GM19351 (cell line): Measurements from ENCODE around the gene RGS8.

Experiments used
- ATAC-seq: cut with Tn5 transposase; IDR thresholded peaks from one replicate; pipeline ENCODE4 v1.9.1; 2021; ENCODE audit warnings: mild to moderate bottlenecking, moderate library complexity; ENCODE audit not compliant: unreplicated experiment

RGS8 gene

GRCh38 chr1:182674346-182675246, 9.8 kb downstream of the RGS8 start:
- no peak for ATAC-seq

- no peak for ATAC-seq
Observed at GRCh38 chr1:182672487-182672836, 11.9 kb downstream of the RGS8 start.

- no peak for ATAC-seq
Observed at GRCh38 chr1:182671750-182672486, 12.5 kb downstream of the RGS8 start.

DNA sequence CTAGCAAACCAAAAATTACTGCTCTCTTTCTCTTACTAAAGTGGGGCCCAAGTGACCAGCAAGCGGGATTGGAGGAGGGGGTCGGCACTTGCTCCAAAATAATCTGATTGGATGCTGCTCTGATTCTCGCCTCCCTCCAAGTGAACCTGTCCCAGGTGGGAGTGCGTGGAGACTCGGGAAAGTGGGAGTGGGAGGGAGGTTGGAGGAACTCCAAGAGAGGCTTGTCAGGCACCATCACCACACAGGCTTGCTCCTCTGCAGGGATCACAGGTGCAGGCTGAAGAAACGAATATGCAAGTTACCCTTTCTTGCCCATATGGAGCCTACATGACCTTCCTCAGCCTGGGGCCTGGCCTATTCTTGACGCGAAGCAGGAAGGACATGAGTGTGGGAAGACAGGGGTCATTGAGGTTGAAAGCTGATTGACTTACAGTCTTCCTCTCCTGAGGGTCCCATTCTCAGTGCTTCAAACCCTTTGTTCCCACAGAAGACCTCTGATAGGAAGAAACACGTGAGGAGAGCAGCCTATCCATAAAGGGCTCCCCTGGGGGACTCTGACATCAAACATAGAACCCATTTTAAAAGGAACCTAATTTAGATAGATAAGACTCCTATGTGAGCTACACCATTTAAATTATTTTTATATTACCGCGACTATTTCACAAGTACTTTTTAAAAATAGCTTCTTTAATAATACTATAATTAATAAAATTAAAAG, 14.2 kb downstream of the RGS8 start:
- ATAC-seq, result no peak

DNA sequence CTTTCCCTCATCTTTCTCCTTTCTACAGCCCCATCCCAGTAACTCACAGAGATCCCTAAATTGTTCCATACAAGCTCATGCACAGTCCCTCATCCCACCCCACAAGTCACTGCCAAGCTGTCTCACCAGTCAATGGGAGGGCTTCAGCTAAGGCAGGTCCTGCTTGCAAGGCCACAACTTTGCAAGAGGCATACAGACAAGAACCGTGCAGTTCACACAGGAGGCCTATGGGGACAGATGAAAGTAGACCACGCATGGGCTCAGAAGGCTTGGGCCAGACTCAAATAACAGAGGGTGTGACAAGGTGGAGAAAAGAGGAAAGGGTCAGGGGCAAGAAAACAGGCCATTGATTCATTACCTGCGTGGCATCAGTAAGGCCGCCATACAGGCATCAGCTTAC, 15.1 kb downstream of the RGS8 start:
- ATAC-seq, result no peak

DNA sequence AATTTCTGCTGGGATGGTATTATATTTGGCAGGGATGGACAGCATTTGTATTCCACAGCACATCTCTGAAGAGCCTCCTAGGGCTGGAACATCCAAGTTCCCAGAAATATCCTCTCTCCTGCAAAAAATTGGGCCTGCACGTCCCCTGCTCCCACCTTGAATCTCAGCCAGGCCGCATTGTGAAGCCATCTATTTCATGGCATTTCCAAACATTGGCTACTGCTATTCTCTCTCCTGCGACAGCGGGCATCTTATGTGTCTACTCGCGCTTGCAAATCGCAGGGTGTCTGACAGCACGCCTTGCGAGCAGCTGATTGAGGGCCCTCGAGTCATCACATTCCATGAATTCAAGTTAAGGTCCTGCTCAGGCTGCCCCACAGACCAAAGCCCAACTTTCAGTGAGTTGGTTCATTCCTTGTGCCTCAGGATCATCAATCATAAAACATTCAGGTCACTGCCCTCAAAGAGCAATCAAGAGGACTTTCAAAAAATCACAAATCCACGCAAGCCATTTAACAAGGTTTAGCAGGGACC, 15.8 kb downstream of the RGS8 start:
- no peak for ATAC-seq

- no peak for ATAC-seq
Observed at GRCh38 chr1:182667848-182668505, 16.4 kb downstream of the RGS8 start.

DNA sequence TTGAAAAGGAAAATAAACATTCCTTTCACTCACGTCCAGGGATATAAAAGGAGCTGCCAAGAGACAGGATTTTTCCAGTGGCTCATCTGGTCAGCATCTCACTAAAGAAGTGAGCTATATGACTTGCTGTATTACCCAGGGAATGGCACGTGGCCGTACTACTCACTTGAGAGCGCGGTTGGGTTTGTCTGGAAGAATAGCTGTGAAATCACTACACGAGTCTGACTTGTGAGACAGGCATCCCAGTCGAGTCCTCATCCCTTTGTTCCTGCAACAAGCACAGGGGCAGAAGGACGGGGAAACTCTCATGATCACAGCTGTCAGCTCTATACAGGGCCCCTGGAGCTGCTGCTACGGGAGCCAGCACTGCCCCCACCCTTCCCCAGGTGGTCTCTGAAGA, 17.7 kb downstream of the RGS8 start:
- no peak for ATAC-seq

GRCh38 chr1:182664296-182664695, 20.1 kb downstream of the RGS8 start:
- no peak for ATAC-seq

- no peak for ATAC-seq
Observed at GRCh38 chr1:182662956-182663355, 21.4 kb downstream of the RGS8 start.

DNA sequence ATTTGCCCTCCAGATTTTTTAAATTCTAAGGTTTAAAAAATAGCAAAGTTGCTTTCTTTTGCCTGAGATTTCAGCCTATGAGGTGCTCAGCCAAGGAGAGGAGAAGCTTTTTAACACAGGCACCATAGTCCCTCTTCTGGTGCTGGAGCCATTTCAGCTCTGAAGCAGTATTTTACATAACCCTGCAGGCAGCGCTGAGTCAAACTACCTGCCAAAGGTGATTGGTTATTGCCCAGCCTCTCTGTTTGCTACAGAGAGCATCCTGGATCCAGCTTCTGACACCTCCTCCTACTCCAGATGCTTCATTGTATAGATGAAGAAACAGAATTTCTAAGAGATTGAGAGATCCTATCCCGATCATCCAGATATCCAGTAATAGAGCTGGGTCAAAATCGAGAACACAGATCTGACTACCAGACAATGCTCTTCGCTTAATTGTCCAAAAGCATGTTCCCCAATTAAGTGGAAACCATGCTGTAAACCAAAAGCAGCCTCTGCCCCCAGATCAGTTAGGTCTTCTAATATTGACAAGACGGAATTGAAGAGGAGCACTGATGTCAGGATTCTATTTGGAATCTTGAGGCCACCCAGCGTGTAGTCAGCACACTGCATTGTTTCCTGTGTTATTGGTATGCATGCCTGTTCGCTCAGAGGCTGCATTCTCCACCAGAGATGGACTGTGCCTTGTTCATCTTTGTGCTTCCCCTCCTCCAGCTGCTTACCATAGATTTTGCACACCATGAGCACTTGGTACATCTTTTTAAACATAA, 22.1 kb downstream of the RGS8 start:
- no peak for ATAC-seq

GRCh38 chr1:182658055-182658454, 26.3 kb downstream of the RGS8 start:
- no peak for ATAC-seq

DNA sequence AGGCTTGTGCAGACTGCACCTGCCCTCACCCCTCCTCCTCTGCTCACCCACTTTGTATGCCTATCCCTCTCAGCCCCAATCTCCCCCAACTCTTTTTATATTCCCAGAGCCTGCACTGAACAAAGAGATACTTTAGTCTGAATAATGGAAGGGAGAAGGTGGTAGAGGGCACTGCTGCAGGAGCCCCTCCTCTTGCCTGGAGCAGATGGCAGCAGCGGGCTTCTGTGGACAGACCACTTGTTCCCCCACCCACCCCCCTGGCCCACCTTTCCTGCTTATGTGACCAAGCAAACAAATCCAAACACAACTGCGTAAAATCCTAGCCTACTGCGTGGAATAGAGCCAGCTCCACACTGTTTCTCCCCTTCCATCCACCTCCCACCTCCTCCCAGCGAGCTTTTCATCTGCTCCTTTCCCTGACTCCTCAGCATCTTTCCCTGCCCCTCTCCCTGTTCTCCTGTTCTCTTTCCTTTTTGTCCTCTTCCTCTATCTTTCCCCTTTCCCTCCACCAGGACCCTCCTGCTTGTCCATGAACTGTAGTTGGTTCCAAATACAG, 27.5 kb downstream of the RGS8 start:
- no peak for ATAC-seq

DNA sequence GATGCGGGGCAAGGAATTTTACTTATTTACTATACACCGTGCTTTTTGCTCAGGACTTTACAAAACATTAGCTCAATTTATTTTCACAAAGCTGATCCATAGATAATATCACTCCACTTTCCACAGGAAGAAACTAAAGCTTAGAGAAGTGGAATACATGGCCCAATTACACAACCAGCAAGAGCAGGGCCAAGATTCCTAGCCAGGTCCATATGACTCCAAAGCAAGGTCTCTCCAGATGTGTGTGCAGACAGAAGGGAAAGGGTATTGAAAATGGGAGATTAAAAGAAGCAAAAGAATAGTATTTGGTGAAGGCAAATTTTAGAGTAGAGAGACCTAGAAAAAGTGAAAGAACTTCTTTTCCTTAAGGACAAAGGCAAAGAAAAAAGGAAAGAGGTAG, 30.4 kb downstream of the RGS8 start:
- no peak for ATAC-seq

DNA sequence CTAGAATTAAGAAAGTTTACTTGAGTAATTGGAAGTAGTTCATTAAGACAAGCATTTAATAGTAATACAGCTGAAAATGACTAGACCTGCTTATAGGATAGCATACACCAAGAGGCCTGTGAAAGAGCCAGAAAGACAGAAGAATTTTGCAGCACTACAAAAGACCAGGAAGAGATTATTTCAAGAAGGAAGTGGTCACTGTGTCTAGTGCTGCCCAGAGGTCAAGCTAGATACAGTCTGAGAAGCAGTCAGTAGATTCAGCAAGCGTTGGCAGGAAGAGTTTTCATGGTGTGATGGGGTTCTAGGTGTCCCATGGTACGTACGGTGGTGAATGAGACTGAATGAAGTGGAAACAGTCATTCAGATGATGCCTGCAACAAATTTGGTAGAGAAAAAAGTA, 31.5 kb downstream of the RGS8 start:
- ATAC-seq, result no peak

DNA sequence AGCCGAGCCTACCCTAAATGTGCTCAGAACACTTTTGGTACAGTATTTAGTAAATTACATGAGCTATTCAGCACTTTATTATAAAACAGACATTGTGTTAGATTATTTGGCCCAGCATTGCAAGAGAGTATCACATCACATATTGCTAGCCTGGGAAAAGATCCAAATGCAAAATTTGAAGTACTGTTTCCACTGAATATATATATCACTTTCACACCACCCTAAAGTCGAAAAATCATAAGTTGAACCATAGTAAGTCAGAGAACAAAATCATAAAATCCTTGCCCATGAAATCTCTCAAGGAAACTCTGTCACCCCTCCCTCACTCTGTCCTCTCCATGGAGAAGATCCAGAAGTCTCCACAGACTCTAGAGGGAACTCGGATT, 33.1 kb downstream of the RGS8 start:
- no peak for ATAC-seq

DNA sequence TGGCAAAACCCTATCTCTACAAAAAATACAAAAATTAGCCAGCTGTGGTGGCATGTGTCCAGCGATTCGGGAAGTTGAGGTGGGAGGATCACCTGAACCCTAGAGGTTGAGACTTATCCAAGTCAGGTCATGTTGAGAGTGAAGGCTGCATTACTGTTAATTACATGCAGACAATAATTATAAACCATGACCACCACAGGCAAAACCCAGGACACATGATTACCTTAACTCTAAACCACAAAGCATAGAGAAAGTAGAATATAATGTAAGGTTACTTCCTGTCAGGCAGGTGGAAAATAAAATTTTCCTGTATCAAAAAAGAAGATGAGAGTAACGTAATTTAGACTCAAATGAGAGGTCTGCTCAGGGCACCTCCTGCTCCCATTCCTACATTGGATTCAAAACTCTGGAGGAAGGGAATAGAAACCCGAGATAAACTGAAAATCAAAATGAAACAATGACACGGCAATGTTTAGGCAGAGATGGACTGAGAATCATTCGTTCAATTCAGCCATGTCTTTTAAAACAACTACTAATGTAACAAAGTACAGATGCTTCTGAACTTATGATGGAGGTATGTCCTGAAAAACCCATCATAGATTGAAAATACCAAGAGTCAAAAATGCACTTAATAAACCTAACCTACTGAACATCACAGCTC, 33.6 kb downstream of the RGS8 start:
- no peak for ATAC-seq

- peak; percentile 46 for ATAC-seq
Observed at GRCh38 chr1:182649041-182649440, 35.3 kb downstream of the RGS8 start.

- no peak for ATAC-seq
Observed at GRCh38 chr1:182646739-182647138, 37.6 kb downstream of the RGS8 start.
